D721Med (cell line): Measurements from ENCODE around the gene MMEL1.

Experiments used
- DNase-seq: peaks from one replicate; pipeline ENCODE4 v3.0.0; 2011; ENCODE audit warnings: low spot score; ENCODE audit not compliant: insufficient read length
- FAIRE-seq: peaks from 2 replicates; lab custom pipeline; 2011; peaks lifted over from hg19 to GRCh38; lab: Jason Lieb, UNC
- CTCF ChIP-seq: IDR thresholded peaks from 2 replicates; pipeline ENCODE4 v1.5.1; 2012; ENCODE audit warnings: mild to moderate bottlenecking, control low read depth; ENCODE audit not compliant: insufficient read depth; ENCODE audit errors: missing control alignments

Gene MMEL1

GRCh38 chr1:2606881-2607621, 25.8 kb downstream of the MMEL1 start:
- no peak for FAIRE-seq
- no peak for TF ChIP-seq CTCF
- no peak for DNase-seq

GRCh38 chr1:2606396-2606880, 26.4 kb downstream of the MMEL1 start:
- FAIRE-seq: no peak
- DNase-seq: no peak
- no peak for TF ChIP-seq CTCF

- FAIRE-seq (no peak), DNase-seq (no peak)
These were observed 27.1 kb downstream of the MMEL1 start for GRCh38 chr1:2605509-2606395.

GRCh38 chr1:2604844-2605508, 27.8 kb downstream of the MMEL1 start:
- TF ChIP-seq CTCF: no peak
- FAIRE-seq (no peak), DNase-seq (no peak)

More at GRCh38 chr1:2605509-2606395, 27.1 kb downstream of the MMEL1 start:
- TF ChIP-seq CTCF: no peak

GRCh38 chr1:2604156-2604843, 28.5 kb downstream of the MMEL1 start:
- DNase-seq (no peak), FAIRE-seq (no peak)
- TF ChIP-seq CTCF: no peak

GRCh38 chr1:2603521-2604155, 29.2 kb downstream of the MMEL1 start:
- no peak for FAIRE-seq

More at GRCh38 chr1:2603521-2604155, 29.2 kb downstream of the MMEL1 start:
- no peak for DNase-seq
- TF ChIP-seq CTCF: no peak
